GM12891 (cell line): Measurements from ENCODE around the gene MBNL3.

ENCODE experiments used
- DNase-seq: peaks from one replicate; pipeline ENCODE4 v3.0.0; 2011; ENCODE audit warnings: low spot score; ENCODE audit not compliant: insufficient read length
- FAIRE-seq: peaks from 2 replicates; lab custom pipeline; 2011; peaks lifted over from hg19 to GRCh38; lab: Jason Lieb, UNC
- PAX5 ChIP-seq: IDR thresholded peaks from 2 replicates; pipeline ENCODE4 v1.6.1; 2011; ENCODE audit warnings: low read length, moderate library complexity, mild to moderate bottlenecking; ENCODE audit not compliant: insufficient read depth, severe bottlenecking
- POLR2A ChIP-seq: IDR thresholded peaks from 2 replicates; pipeline ENCODE4 v1.6.1; 2011; ENCODE audit warnings: low read depth, low read length, control low read depth
- POLR2AphosphoS5 ChIP-seq: IDR thresholded peaks from 2 replicates; pipeline ENCODE4 v1.6.1; 2011; ENCODE audit warnings: low read depth, low read length, control low read depth
- POU2F2 ChIP-seq: IDR thresholded peaks from 2 replicates; pipeline ENCODE4 v1.6.1; 2011; ENCODE audit warnings: low read depth, mild to moderate bottlenecking, control low read depth, low read length, moderate library complexity
- SPI1 ChIP-seq: IDR thresholded peaks from 2 replicates; pipeline ENCODE4 v1.6.1; 2011; ENCODE audit warnings: low read depth, low read length, control low read depth
- TAF1 ChIP-seq: IDR thresholded peaks from 2 replicates; pipeline ENCODE4 v1.6.1; 2011; ENCODE audit warnings: low read depth, low read length, control low read depth

MBNL3 gene

DNA sequence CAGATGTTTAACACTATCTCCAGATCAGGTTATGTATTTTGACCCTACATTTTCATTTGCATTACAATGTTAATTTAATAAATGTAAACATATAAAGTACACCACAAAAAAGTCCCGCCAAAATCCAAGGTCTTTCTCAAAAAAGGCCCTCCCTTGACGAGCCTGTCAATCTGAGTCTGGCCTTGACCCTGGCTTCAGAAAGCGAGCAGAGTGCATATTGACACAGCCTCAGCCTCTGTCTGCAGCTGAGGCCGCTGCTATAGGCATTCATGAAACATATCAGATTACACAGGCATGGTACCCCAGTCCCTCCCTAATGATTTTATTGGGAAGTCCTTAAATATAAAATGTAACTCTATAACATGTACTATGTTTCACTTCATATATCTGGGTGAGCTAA, 6.2 kb downstream of the MBNL3 start:
- FAIRE-seq (no peak), DNase-seq (no peak)
- TF ChIP-seq POLR2A, result no peak
- TF ChIP-seq TAF1, result no peak
- TF ChIP-seq PAX5, result no peak
- no peak for TF ChIP-seq SPI1
- TF ChIP-seq POU2F2, result no peak
- TF ChIP-seq POLR2AphosphoS5, result no peak

DNA sequence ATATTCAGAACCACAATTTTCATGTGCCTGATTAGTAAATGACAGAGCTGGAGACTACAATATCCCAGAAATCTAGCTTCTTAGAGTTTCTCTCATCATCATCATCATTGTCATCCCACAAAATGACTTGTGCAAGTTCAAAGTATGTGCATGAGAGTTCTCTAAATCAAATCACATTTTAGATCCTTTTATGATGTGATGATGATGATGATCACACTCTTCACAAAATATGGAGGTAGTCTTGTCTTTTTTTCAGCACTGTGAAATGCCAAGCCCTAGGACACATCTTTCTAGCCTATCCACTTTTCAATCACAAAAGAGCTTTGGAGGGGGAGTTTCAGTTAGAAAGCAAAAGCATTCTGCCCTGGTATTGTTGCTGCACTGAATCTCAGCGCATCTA, 7.4 kb downstream of the MBNL3 start:
- FAIRE-seq (no peak), DNase-seq (no peak)
- TF ChIP-seq SPI1, result no peak
- no peak for TF ChIP-seq POLR2AphosphoS5
- no peak for TF ChIP-seq POLR2A
- TF ChIP-seq TAF1, result no peak
- TF ChIP-seq PAX5, result no peak

DNA sequence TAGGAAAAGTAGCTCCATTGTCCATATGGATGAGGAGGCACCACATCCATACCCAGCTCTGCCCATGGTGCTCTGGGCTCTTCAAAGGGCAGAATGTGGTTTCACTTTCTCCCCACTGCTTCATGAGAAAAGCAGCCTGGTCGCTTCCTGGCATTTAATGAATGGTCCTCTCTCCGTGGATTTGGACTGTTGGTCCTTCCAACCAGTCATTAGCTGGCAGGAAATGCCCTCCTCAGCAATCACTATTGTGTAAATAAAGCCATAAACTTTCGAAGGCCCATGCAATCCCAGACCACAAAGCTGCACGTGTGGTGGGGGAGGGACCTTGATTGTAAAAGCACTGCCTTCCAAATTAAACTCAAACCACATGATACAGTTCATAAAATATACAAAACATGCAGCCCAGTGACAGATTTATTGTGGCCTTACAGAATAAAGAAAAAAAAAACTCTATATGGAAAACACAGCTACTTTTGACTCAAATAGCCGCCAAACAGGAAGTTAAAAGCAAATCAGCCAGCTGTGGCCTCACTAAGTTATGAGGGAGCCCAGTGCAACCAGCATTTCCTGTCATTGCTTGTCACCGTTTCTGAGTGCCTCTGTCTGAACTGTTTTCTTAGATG, 8.1 kb downstream of the MBNL3 start:
- TF ChIP-seq POLR2A, result peak; percentile 35; the same call in 1 of the 2 replicates
- no peak for TF ChIP-seq SPI1
- TF ChIP-seq POU2F2, result no peak
- 0 out of 2 replicates have a peak, but pooled peaks have one; percentile 31 for TF ChIP-seq POLR2AphosphoS5
- no peak for TF ChIP-seq TAF1
- TF ChIP-seq PAX5, result no peak
- FAIRE-seq, result peak; percentile 91
- no peak for DNase-seq

DNA sequence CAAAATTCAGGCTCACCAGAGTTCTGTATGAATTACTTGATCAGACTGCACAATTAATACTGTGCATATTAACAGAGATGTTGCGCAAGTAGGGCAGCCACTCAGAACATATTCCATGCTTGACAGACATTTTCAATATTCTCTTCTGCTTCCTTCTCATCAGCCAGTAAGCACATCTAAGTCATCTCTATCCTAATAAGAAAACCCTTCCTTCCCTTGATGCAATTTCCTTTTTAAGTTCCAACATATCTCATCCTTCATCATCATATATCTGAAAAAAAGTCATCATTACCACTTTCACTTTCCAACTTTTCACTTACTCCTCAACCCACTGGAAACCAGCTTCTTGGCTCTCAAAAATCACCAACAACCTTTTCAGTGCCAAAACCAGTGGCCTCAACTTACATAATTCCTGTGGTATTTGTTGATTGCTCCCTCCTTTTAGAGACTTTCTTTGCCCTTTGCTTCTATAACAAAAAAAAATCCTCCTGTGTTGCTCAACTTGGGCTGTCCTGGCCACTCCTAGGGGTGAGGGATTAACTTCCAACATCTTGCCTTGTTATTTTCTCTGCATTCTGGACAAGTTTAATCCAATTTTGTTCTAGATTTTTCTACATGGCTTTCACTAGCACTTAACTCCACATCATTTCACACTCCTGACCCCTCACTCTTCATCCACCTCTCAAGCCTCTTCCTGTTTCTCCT, 14.1 kb downstream of the MBNL3 start:
- DNase-seq, result no peak
- TF ChIP-seq POU2F2, result no peak
- no peak for TF ChIP-seq PAX5
- no peak for TF ChIP-seq POLR2A
- no peak for TF ChIP-seq TAF1
- no peak for TF ChIP-seq POLR2AphosphoS5
- no peak for TF ChIP-seq SPI1
- peak; percentile 80 for FAIRE-seq

DNA sequence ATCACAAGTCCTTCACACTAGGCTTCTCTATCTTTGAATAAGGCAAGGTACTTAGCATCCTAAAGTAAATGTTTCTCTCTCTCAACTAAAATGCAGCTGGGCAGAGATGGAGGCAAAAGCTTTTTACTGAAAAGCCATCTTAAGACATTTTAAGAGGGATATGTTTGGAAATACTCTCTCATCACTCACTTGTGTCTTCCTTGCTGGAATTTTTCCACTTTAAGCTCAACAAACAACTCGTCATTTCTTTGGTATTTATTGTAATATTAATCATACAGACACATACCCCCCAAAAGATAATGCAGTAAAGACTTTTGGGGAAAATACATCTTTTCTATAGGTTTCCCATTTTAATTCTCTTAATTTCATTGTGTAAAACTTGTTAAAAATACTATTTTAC, 16.4 kb downstream of the MBNL3 start:
- DNase-seq (no peak), FAIRE-seq (no peak)
- TF ChIP-seq TAF1 (no peak), POLR2A (no peak), POLR2AphosphoS5 (no peak), POU2F2 (no peak), PAX5 (no peak), SPI1 (no peak)

DNA sequence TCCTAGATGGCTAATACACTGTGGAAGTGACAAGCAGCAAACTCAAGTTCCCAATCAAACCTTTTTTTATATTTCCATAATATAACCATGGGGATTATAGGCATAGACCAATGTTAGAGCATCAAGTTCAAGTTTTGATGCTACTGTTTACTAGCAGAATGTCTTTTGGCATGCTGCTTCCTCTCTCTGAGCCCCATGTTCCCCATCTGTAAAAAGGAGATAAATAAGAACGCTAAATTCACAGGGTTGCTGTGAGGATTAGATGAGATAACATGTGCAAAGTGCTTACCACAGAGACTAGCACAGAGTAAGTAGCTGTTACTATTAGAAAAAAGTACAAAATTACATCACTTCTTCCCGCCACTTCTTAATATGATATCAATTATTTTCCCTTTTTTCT, 18.0 kb downstream of the MBNL3 start:
- FAIRE-seq, result no peak
- DNase-seq, result no peak
- TF ChIP-seq PAX5 (no peak), POU2F2 (no peak), SPI1 (no peak), POLR2A (no peak), POLR2AphosphoS5 (no peak), TAF1 (no peak)

DNA sequence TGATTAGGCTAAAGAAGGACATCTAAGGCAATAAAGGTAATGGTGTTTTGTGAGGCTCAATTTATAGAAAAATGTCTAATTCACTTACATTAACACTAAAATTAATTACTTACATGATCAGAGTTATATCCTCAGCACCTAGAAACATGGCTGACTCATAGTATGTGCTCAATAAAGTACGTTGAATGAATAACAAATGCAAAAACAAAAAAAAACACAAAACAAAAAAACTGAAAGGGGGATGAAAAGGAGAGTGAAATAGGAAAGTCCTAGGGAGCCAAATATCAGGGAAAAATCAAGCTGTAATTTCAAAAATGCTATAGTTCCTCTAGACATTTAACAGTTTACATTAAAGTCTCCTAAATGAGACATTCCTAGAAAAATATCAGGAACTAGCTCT, 18.7 kb downstream of the MBNL3 start:
- no peak for FAIRE-seq
- TF ChIP-seq TAF1, result no peak
- no peak for TF ChIP-seq SPI1
- DNase-seq, result no peak

DNA sequence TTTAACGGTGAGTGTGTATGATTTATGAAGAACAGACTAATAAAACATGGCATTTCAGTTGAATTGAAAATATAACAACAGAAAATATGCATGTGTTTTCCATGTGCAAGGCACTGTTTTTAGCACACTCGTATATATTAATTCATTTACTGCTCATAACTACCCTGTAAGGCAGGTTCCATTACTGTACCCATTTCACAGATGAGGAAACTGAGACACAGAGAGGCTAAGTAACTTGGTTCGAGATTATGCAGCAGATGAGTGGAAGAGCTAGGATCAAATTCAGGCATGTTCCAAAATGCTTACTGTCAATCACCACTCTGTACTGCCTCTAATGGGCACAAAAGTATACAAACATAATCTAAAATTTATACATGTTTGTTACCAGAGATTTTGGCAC, 20.4 kb downstream of the MBNL3 start:
- no peak for TF ChIP-seq POLR2A
- no peak for TF ChIP-seq TAF1
- TF ChIP-seq POLR2AphosphoS5, result no peak
- FAIRE-seq, result peak; percentile 23
- no peak for DNase-seq

DNA sequence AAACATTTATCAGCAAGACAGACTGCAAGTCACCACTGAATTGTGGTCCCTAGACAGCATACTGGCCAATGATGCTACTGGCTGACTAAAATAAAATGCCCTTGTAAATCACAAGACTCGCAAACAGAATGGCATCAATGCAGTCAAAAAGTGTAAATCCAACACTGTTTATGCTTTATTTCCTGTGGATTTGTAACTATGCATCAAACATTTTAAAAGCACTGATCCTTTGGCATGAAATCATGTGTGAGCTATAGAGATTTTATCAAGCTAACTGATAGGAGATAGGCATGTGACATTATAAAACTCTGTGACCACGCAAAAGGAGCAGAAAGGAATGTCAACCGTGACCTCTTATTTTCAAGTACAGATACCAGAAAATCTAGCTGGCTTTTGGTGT, 20.8 kb downstream of the MBNL3 start:
- TF ChIP-seq POU2F2 (no peak), POLR2A (no peak), SPI1 (no peak), POLR2AphosphoS5 (no peak), TAF1 (no peak), PAX5 (no peak)
- FAIRE-seq (no peak), DNase-seq (no peak)

DNA sequence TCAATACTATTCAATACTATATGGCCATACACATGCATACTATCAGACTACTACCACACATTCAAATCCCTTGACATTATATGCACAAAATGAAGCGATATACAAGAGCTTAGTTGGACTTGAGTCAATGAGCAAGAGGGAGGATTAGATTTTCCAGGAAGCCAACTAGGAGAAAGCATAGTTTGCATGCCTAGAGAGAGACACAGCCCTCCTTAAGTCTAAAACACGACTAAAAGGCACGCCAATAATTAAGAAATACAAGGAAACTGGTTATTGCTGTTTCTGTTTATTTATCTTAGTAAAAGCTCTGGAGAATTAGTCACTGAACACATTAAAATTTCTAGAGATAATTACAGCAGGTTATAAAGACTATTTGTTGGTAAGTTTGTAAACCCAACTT, 21.8 kb downstream of the MBNL3 start:
- TF ChIP-seq SPI1, result no peak
- no peak for TF ChIP-seq POU2F2
- TF ChIP-seq PAX5, result no peak
- no peak for TF ChIP-seq TAF1
- TF ChIP-seq POLR2A, result no peak
- TF ChIP-seq POLR2AphosphoS5, result no peak
- FAIRE-seq (no peak), DNase-seq (no peak)
